Measurements from ENCODE around the gene CHSY3. TPM values are rescaled to one million over a fixed set of nuclear protein-coding genes. Genes with fewer than 3 reads are reported as not detected.

Gene CHSY3
- total and polyA plus RNA-seq, 2 donors: 0.59 to 1.0 TPM

- peak in 3 of 9 donors; percentile 8 to 14 (median 12) for DNase-seq (ENCODE audit: low read depth in 6 of 9, low spot score in 9 of 9)
- WGBS: under 1% methylated on average over 105 of the region's 105 CpGs
- Histone ChIP-seq H3K4me3 (ENCODE audit: low read length in 2 of 2) (peak overlapping the region; percentile 20 to 51), H3K4me1 (ENCODE audit: control insufficient read depth in 2 of 2, insufficient read depth in 2 of 2, low read length in 2 of 2) (peaks cover 0 to 13% of the 10 kb centered on the region in 2 donors), H3K27me3 (ENCODE audit: control insufficient read depth in 2 of 2, insufficient read depth in 1 of 2, low read length in 1 of 2) (peaks cover 37 to 55% of the 10 kb centered on the region in 2 donors), H3K9me3 (ENCODE audit: control insufficient read depth in 2 of 2, insufficient read depth in 1 of 2, low read length in 1 of 2) (peaks cover 0 to 3% of the 10 kb centered on the region in 2 donors), H3K36me3 (ENCODE audit: control insufficient read depth in 2 of 2, insufficient read depth in 2 of 2, low read length in 1 of 2) (no peaks in the 10 kb centered on the region), H3K27ac (ENCODE audit: low read depth in 1 of 2, low read length in 1 of 2) (no peak overlapping the region)
Measured at GRCh38 chr5:129904667-129905472, 605 bp downstream of the CHSY3 start.

DNA sequence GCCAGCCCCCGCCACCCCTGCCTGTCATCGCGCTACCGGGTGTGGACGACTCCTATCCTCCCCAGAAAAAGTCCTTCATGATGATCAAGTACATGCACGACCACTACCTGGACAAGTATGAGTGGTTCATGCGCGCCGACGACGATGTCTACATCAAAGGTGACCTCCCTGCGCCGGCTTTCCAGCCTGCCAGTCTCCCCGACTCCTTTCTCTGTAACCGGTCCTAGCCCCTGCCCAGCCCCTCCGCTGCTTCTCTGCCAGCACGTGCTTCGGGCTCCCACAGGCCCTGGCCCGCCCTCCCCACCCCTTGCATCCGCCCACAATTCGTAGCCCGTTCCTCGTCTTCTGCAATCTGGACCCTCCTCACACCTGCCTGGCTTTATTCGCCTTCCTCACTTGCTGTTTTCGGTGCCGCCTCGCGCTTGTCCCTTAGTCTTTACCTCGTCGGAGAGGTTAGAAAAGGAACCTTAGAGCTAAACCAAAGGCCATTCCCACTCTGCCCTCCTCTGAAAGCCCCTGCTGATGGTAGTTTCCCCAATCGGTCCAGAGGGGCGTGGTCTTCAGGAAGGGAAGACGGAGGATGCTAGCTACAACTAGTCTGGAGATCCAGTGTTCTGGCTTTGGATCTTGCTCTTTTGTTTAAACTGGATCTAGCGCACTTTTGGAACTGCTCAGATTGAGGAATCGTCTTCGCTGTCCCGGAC is 1.4 kb downstream of the CHSY3 start:
- WGBS: 3% methylated on average over 37 of the region's 37 CpGs
- peak overlapping the region; percentile 20 to 51 for H3K4me3 ChIP-seq (ENCODE audit: low read length in 2 of 2)
- peak in 1 of 9 donors; percentile 16 for DNase-seq (ENCODE audit: low read depth in 6 of 9, low spot score in 9 of 9)
- H3K36me3 ChIP-seq (ENCODE audit: control insufficient read depth in 2 of 2, insufficient read depth in 2 of 2, low read length in 1 of 2): no peaks in the 10 kb centered on the region
- H3K4me1 ChIP-seq (ENCODE audit: control insufficient read depth in 2 of 2, insufficient read depth in 2 of 2, low read length in 2 of 2): peaks cover 0 to 13% of the 10 kb centered on the region in 2 donors
- H3K9me3 ChIP-seq (ENCODE audit: control insufficient read depth in 2 of 2, insufficient read depth in 1 of 2, low read length in 1 of 2): peaks cover 0 to 3% of the 10 kb centered on the region in 2 donors
- peaks cover 37 to 55% of the 10 kb centered on the region in 2 donors for H3K27me3 ChIP-seq (ENCODE audit: control insufficient read depth in 2 of 2, insufficient read depth in 1 of 2, low read length in 1 of 2)
- H3K27ac ChIP-seq (ENCODE audit: low read depth in 1 of 2, low read length in 1 of 2): no peak overlapping the region

- DNase-seq (ENCODE audit: low read depth in 6 of 9, low spot score in 9 of 9): no peak
- 28% methylated on average over 20 of the region's 20 CpGs for WGBS
- peaks cover 37 to 55% of the 10 kb centered on the region in 2 donors for H3K27me3 ChIP-seq (ENCODE audit: control insufficient read depth in 2 of 2, insufficient read depth in 1 of 2, low read length in 1 of 2)
- H3K9me3 ChIP-seq (ENCODE audit: control insufficient read depth in 2 of 2, insufficient read depth in 1 of 2, low read length in 1 of 2): peaks cover 0 to 3% of the 10 kb centered on the region in 2 donors
- no peaks in the 10 kb centered on the region for H3K36me3 ChIP-seq (ENCODE audit: control insufficient read depth in 2 of 2, insufficient read depth in 2 of 2, low read length in 1 of 2)
- H3K4me3 ChIP-seq (ENCODE audit: low read length in 2 of 2): peak overlapping the region in 1 of 2 donors; percentile 10
- H3K4me1 ChIP-seq (ENCODE audit: control insufficient read depth in 2 of 2, insufficient read depth in 2 of 2, low read length in 2 of 2): peaks cover 0 to 13% of the 10 kb centered on the region in 2 donors
- H3K27ac ChIP-seq (ENCODE audit: low read depth in 1 of 2, low read length in 1 of 2): no peak overlapping the region
Measured at GRCh38 chr5:129906177-129906887, 2.1 kb downstream of the CHSY3 start.

GRCh38 chr5:129909225-129909624 is 5.0 kb downstream of the CHSY3 start:
- DNase-seq (ENCODE audit: low read depth in 6 of 9, low spot score in 9 of 9): no peak
- Histone ChIP-seq H3K4me1 (ENCODE audit: control insufficient read depth in 2 of 2, insufficient read depth in 2 of 2, low read length in 2 of 2) (peaks cover 0 to 9% of the 10 kb centered on the region in 2 donors), H3K9me3 (ENCODE audit: control insufficient read depth in 2 of 2, insufficient read depth in 1 of 2, low read length in 1 of 2) (peaks cover 0 to 3% of the 10 kb centered on the region in 2 donors), H3K36me3 (ENCODE audit: control insufficient read depth in 2 of 2, insufficient read depth in 2 of 2, low read length in 1 of 2) (no peaks in the 10 kb centered on the region), H3K27ac (ENCODE audit: low read depth in 1 of 2, low read length in 1 of 2) (no peak overlapping the region), H3K27me3 (ENCODE audit: control insufficient read depth in 2 of 2, insufficient read depth in 1 of 2, low read length in 1 of 2) (peaks cover 22 to 37% of the 10 kb centered on the region in 2 donors), H3K4me3 (ENCODE audit: low read length in 2 of 2) (no peak overlapping the region)
- 75% methylated on average over 1 of the region's 1 CpG for WGBS

- Histone ChIP-seq H3K27ac (ENCODE audit: low read depth in 1 of 2, low read length in 1 of 2) (no peak overlapping the region), H3K4me1 (ENCODE audit: control insufficient read depth in 2 of 2, insufficient read depth in 2 of 2, low read length in 2 of 2) (no peaks in the 10 kb centered on the region), H3K27me3 (ENCODE audit: control insufficient read depth in 2 of 2, insufficient read depth in 1 of 2, low read length in 1 of 2) (peaks cover 2 to 5% of the 10 kb centered on the region in 2 donors), H3K36me3 (ENCODE audit: control insufficient read depth in 2 of 2, insufficient read depth in 2 of 2, low read length in 1 of 2) (no peaks in the 10 kb centered on the region), H3K9me3 (ENCODE audit: control insufficient read depth in 2 of 2, insufficient read depth in 1 of 2, low read length in 1 of 2) (no peaks in the 10 kb centered on the region), H3K4me3 (ENCODE audit: low read length in 2 of 2) (no peak overlapping the region)
- 81% methylated on average over 1 of the region's 1 CpG for WGBS
- no peak for DNase-seq (ENCODE audit: low read depth in 6 of 9, low spot score in 9 of 9)
Measured at GRCh38 chr5:129912601-129913255, 8.5 kb downstream of the CHSY3 start.

GRCh38 chr5:129915415-129915814 is 11.2 kb downstream of the CHSY3 start:
- 82% methylated on average over 2 of the region's 2 CpGs for WGBS
- no peaks in the 10 kb centered on the region for H3K4me1 ChIP-seq (ENCODE audit: control insufficient read depth in 2 of 2, insufficient read depth in 2 of 2, low read length in 2 of 2)

GRCh38 chr5:129917224-129917623 is 13.0 kb downstream of the CHSY3 start:
- no peaks in the 10 kb centered on the region for H3K36me3 ChIP-seq (ENCODE audit: control insufficient read depth in 2 of 2, insufficient read depth in 2 of 2, low read length in 1 of 2)
- H3K4me1 ChIP-seq (ENCODE audit: control insufficient read depth in 2 of 2, insufficient read depth in 2 of 2, low read length in 2 of 2): no peaks in the 10 kb centered on the region
- WGBS: 93% methylated on average over 1 of the region's 1 CpG
- H3K27me3 ChIP-seq (ENCODE audit: control insufficient read depth in 2 of 2, insufficient read depth in 1 of 2, low read length in 1 of 2): no peaks in the 10 kb centered on the region
- H3K9me3 ChIP-seq (ENCODE audit: control insufficient read depth in 2 of 2, insufficient read depth in 1 of 2, low read length in 1 of 2): no peaks in the 10 kb centered on the region
- H3K4me3 ChIP-seq (ENCODE audit: low read length in 2 of 2): no peak overlapping the region
- no peak for DNase-seq (ENCODE audit: low read depth in 6 of 9, low spot score in 9 of 9)
- no peak overlapping the region for H3K27ac ChIP-seq (ENCODE audit: low read depth in 1 of 2, low read length in 1 of 2)

More at GRCh38 chr5:129915415-129915814, 11.2 kb downstream of the CHSY3 start:
- Histone ChIP-seq H3K9me3 (ENCODE audit: control insufficient read depth in 2 of 2, insufficient read depth in 1 of 2, low read length in 1 of 2) (no peaks in the 10 kb centered on the region), H3K27ac (ENCODE audit: low read depth in 1 of 2, low read length in 1 of 2) (no peak overlapping the region), H3K36me3 (ENCODE audit: control insufficient read depth in 2 of 2, insufficient read depth in 2 of 2, low read length in 1 of 2) (no peaks in the 10 kb centered on the region), H3K27me3 (ENCODE audit: control insufficient read depth in 2 of 2, insufficient read depth in 1 of 2, low read length in 1 of 2) (no peaks in the 10 kb centered on the region), H3K4me3 (ENCODE audit: low read length in 2 of 2) (no peak overlapping the region)
- no peak for DNase-seq (ENCODE audit: low read depth in 6 of 9, low spot score in 9 of 9)

DNA sequence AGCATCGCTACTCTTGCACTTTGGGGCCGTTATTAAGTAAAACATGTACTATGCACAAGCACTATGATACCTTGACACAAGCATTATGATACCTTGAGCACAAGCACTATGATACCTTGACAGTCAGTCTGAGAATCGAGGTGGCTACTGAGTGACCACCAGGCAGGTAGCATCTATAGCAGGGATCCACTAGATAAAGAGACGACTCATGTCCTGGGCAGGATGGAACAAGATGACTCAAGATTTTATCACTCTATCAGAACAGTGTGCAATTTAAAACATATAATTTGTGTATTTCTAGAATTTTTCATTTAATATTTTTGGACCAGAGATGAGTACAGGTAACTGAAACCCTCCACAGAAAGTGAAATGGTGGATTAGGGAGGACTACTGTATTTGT is 16.9 kb downstream of the CHSY3 start:
- Histone ChIP-seq H3K36me3 (ENCODE audit: control insufficient read depth in 2 of 2, insufficient read depth in 2 of 2, low read length in 1 of 2) (no peaks in the 10 kb centered on the region), H3K27ac (ENCODE audit: low read depth in 1 of 2, low read length in 1 of 2) (no peak overlapping the region), H3K4me1 (ENCODE audit: control insufficient read depth in 2 of 2, insufficient read depth in 2 of 2, low read length in 2 of 2) (no peaks in the 10 kb centered on the region), H3K4me3 (ENCODE audit: low read length in 2 of 2) (no peak overlapping the region), H3K9me3 (ENCODE audit: control insufficient read depth in 2 of 2, insufficient read depth in 1 of 2, low read length in 1 of 2) (no peaks in the 10 kb centered on the region), H3K27me3 (ENCODE audit: control insufficient read depth in 2 of 2, insufficient read depth in 1 of 2, low read length in 1 of 2) (no peaks in the 10 kb centered on the region)
- WGBS: 84% methylated on average over 4 of the region's 4 CpGs
- DNase-seq (ENCODE audit: low read depth in 6 of 9, low spot score in 9 of 9): no peak
